ENCODE measurements around the gene PEX26.
"Not testable (repeated sequence)": the region's sequence is repeated elsewhere in the genome, so short reads cannot be mapped to it uniquely, and the experiment has no call there.

The PEX26 gene

DNA sequence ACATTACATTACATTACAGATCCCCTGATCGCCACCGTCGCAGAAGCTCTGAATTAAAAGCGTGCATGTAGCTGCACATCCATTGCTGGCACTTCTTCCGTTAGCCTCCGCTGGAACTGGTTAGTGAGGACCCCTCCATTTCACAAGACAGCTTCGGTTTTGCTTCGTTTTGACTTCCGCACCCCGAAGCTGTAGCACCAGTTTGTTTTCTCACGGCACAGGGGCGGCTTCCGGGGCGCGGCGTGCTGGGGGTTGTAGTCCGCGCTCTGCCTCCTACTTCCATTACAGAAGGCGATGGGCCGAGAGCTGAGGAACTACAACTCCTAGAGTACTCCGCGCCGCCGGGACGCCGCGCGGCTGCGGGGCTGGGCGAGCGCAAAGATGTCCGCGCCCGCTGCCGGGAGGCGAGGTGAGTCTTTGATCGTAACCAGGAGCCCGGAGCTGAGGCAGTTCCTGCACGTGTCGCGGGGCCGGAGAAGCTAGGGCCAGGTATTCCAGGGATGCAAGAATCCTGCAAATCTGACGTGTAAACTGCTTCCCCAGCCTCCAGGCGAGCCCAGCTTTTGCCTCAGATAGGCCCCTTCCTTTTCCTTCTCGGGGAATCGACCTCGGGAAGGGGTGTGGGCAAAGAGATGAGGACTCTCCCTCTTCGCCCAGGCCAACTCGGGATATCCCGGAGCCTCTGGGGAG is at the start of gene PEX26:
Gene PEX26 (plus strand): TSS at position 352 of the 690 bp plus-strand sequence. CDS start 387 bp downstream, outside the sequence.
- in situ Hi-C loops (cut with MboI; ENCODE audit: low sequenced_read_pairs): no loop called here

DNA sequence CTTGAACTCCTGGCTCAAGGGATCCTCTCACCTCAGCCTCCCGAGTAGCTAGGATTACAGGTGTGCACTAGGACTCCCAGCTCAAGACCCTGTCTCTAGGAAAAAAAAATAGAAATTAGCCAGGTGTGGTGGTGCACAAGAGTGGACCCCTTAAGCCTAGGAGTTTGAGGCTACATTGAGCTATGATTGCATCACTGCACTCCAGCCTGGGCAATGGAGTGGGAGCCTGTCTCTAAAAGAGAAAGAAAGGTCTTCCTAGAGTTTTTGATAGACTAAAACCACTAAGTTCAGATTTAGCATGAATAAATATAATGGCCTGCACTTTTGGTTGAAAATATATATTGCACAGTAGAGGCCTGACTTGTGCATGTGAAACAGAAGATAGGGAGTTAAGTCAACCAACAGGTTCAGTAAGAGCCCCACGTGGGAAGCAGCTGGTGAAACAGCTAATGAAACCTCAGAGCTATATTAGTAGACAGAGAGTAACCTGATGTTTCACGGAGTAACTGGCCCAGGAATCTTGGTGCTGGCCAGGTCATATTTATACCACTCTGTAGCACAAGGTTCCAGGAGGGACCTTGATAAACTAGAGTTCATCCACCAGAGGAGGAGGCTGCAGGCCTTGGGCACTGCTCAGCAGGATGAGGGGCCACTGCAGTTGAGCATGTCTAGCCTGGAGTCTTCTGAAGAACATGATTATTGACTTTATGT is 48.8 kb upstream of the PEX26 start:
- in situ Hi-C loops (cut with MboI; ENCODE audit: low sequenced_read_pairs): no loop called here

DNA sequence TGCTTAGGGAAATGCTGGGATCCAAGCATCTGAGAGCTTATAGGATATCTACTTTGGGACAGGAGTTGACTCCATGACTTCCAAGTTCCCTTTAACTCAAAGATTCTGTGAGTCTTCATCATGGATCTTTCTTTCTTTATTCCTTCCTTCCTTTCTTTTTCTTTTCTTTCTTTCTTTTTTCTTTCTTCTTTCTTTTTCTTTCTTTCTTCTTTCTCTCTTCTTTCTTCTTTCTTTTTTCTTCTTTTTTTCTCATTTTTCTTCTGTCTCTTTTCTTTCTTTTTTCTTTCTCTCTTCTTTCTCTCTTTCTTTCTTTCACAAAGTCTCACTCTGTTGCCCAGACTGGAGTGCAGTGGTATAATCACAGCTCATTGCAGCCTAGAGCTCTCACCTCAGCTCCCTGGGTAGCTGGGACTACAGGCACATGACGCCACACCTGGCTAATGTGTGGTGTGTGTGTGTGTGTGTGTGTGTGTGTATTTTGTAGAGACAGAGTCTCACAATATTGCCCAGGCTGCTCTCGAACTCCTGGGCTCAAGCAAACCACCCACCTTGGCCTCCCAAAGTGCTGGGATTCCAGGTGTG is 48.0 kb upstream of the PEX26 start:
- in situ Hi-C loops (cut with MboI; ENCODE audit: low sequenced_read_pairs): no loop called here

DNA sequence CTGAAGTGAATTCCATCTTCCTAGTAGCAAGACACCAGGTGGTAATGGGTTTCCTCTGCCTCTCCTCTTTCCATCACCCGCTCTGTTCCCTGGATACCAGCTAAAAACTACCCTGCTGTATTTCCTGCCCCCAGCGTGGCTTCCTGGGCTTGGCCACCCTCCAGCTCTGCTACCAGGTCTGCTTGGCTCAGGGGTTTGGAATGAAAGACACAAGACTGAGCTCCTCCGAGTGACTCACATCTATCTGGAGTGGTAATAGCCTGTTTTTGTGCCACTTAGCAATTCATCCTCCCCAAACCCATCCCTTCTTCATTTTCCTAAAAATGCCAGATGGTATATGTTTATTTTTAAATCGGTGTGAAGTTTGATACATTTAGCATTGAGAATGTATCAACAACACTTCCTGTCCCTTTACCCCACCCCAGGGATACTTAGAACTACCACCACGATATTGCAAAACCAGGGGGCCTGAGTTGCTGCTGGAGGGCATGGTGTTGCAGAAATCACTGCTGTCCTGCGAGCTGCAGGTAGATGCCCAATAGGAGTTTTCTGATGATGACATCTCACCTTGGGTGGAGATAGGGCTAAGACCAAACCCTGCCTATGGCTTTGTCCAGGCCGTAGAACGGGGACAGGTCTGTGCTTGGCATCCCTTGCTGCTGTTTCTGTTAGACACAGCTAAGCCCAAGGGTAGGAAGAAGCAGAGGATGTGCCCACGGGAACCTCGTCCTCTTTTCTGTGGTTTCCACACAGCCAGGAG is 45.9 kb upstream of the PEX26 start:
- in situ Hi-C loops (cut with MboI; ENCODE audit: low sequenced_read_pairs): no loop called here

DNA sequence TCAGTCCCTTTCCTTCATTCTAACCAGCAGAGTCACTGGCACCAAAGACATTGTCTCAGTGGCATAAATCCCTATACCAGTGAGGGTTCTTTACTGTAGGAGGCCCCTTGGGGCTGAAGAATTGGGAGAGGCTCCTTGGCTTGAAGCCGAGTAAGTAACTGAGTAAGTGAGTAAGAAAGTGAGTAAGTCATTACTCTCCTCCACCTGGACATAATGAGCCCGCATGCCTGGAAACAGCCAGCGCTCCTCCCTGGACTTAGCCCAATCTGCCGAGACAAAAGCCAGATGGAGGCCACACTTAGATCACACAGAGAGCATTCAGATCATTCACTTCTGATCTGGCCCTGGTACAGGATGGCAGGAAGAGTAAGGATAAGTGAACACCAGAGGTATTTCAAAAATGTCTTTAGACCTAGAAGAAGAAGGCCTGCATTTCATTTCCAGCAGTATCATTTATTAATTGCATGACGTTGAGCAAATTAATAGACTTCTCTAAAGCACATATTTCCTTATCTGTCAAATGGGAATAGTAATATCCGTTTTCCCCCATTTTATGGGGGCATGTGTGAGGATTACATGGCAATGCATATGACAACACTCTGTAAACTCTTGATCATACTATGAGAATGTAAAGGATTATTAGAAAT is 45.2 kb upstream of the PEX26 start:
- in situ Hi-C loops (cut with MboI; ENCODE audit: low sequenced_read_pairs): no loop called here

DNA sequence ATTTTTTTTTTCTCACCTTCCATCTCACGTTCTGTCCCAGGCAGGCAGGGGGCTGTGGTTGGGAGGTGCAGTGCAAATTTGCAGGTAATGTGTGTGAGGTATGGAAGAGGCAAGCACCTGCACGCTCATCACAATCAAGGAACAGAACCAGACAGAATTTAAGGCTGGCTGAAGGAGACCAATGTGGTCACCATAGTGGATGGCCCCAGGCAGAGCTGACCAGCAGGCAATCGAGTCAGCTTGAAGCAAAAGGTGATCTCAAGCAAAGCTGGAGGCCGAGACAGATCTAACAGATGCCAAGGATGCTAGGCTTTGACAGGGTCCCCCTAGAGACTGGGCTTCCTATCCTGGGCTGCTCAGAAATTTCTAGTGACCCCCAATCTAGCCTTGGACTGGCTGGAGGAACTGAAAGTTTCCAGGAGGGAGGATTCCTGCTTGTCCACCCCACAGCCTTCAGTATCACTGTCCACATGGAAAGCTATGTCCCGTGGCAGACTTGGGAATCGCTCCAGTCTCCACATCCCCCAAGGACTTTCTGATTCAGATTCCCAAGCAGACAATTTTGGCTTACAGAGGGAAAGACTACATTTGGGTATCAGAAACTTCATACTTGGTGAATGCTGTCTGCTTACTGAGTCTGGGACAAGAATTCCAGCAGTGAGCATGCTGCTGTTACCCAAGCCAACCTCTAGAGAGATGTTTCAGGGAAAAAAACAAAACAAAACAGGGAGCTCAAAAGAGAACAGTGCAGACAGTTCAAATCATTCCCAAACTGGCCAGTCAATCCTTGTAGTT is 44.4 kb upstream of the PEX26 start:
- in situ Hi-C loops (cut with MboI; ENCODE audit: low sequenced_read_pairs): no loop called here

DNA sequence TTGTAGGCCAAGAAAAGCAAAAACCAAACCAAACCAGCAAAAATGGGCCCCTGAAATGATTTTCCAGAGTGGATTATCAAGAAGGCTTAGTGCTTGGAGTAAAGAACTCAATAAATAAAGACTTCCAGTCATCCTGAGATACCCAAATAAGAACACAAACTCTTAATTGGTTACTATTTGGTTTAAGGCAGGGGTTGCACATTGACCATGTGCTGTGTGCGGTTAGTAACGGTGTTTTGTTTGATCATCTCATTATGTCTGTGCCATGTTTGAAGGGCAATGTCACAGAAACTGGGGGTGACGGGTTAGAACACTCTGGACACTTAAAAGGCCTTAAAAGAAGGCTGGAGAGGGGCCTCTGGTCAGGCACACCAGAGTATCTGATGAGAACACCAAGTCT is 43.7 kb upstream of the PEX26 start:
- in situ Hi-C loops (cut with MboI; ENCODE audit: low sequenced_read_pairs): no loop called here

DNA sequence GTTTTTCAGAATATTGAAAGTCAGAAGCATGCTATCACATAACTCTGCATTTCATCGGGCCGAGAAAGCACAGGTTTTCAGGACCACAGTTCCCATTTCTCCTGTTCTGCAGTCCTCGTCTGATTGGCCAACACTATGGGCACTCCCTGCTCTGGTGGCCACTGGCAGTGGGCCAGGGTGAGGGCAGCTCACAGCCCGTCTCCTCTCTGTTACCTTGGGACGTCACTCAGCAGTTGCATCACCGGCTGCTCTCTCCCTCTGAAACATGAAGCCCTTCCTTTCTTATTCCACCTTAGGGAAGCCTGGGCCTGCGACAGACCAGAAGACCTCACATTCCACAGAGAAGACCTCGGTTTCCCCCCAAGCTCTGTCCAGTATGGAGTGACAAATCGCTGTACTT is 42.0 kb upstream of the PEX26 start:
- in situ Hi-C loops (cut with MboI; ENCODE audit: low sequenced_read_pairs): no loop called here

DNA sequence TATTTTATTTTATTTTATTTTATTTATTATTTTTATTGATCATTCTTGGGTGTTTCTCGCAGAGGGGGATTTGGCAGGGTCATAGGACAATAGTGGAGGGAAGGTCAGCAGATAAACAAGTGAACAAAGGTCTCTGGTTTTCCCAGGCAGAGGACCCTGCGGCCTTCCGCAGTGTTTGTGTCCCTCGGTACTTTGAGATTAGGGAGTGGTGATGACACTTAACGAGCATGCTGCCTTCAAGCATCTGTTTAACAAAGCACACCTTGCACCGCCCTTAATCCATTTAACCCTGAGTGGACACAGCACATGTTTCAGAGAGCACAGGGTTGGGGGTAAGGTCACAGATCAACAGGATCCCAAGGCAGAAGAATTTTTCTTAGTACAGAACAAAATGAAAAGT is 36.9 kb upstream of the PEX26 start:
- in situ Hi-C loops (cut with MboI; ENCODE audit: low sequenced_read_pairs): not testable (repeated sequence)

DNA sequence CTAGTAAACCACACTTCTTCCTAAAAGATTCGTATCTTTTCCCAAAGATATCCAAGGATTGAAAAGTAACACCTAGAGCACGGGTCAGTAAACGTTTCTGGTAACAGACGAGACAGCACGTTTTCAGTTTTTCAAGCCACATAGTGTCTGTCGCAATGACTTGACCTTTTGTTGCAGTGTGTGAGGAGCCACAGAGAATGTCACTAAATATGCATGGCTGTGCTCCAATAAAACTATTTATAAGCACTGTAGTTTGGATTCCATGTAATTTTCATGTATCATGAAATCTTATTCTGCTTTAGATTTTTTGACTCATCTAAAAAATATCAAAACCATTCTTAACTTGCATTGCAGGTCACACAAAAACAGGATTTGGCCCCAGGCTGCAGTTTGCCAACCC is 35.1 kb upstream of the PEX26 start:
- in situ Hi-C loops (cut with MboI; ENCODE audit: low sequenced_read_pairs): no loop called here

DNA sequence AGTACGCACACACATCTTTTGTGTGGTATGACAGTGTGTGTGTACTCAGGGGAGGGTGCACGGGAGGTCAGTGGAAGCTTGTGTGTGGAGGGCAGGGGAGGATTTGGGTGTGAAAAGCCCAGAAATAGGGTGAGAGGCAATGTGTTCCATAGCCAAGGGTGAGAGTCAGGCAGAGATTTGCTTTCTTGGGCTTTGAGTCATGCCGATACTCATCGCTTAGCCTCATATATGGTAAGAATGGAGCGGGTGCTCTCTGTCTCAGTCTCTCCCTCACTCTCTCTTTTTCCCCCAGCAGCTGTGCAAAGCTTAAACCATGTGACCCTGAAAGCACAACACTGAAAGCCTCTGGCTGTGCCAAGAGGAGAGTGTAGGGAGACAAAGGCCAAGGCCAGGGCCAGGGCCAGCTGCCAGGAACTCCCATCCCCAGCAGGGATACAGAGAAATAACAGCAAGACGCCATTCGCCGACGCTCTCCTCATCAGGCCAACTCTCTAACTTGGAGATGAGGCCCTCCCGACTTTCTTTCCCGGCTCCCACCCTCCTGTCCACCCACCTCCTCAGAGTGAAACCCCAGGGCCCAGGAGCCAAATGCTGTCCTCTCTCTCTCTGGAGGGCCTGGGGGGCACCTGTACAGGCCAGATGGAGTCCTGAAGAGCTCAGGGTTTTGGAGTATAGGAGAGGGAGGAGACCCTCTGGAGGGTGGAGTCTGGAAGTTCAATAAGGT is 33.1 kb upstream of the PEX26 start:
- in situ Hi-C loops (cut with MboI; ENCODE audit: low sequenced_read_pairs): no loop called here

DNA sequence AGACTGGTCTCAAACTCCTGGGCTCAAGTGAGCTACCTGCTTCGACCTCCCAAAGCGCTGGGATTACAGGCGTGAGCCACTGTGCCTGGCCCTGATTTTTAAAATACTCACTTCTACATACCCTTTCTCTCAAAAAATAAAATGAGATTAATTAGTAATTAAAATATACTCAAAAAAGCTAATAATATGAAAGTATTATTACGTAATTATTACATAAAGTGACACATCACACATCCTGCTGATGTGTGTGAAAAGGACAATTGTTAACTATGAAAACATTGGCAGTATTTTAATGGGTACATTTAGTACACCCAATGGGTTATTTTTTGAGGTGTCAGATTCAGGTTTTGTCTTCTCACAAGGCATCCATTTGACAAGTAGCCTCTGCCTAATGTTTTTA is 32.0 kb upstream of the PEX26 start:
- in situ Hi-C loops (cut with MboI; ENCODE audit: low sequenced_read_pairs): no loop called here

DNA sequence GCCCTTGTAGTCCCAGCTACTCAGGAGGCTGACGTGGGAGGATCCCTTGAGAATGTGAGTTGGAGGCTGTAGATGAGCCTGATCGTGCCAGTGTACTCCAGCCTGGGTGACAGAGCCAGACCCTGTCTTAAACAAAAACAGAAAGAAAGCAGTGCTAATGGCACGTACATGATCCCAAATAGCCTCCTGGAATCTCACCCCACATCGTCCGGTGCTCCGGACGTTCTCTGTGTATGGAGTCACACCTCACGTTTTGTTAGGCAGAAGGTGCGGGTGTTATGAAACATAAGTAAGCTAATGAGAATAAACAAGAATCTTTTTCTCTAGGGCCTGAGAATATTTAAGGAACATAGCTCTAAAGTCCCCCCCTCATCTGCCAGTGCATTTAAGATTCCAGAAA is 29.7 kb upstream of the PEX26 start:
- in situ Hi-C loops (cut with MboI; ENCODE audit: low sequenced_read_pairs): no loop called here

DNA sequence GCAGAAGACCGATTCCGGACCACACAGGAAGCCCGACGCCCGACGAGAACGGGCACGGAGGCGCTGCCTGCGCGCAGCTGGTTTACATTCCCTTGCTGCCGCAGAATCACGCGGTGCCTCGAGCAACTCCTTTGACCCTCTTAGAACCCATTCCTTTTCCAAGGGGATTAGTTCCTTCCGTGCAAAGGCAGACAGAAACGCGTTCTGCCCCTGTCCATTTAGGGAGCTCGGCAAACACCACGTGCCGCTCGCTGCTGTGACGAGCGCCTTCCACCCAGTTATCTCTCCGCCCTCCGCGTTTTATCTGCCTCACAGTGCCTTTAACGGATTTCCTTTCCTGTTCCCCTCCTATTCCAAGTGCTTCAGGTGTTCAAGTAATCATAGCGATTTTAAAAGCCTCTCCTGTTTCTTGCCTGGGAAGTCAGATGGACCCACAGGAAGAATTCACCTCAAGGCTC is 29.3 kb upstream of the PEX26 start:
- in situ Hi-C loops (cut with MboI; ENCODE audit: low sequenced_read_pairs): no loop called here

DNA sequence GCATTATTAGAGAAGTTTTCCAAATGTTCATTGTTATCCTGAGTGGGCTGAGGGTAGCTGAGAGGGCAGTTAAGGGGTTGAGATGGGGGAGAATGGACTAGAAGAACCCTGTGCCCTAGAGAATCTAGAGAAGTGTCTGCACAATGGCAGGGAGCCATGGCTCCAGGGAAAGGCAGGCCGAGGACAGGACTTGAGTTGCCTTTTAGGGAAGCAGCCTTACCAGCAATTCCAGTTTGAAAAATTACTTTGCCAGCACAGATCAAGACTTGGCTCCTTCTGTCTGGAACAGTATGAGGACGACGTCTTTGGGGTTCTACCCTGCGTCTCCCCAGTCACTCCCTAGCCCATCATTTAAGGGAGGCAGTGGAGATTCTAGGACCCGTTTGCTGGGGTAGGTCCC is 27.7 kb upstream of the PEX26 start:
- in situ Hi-C loops (cut with MboI; ENCODE audit: low sequenced_read_pairs): no loop called here

DNA sequence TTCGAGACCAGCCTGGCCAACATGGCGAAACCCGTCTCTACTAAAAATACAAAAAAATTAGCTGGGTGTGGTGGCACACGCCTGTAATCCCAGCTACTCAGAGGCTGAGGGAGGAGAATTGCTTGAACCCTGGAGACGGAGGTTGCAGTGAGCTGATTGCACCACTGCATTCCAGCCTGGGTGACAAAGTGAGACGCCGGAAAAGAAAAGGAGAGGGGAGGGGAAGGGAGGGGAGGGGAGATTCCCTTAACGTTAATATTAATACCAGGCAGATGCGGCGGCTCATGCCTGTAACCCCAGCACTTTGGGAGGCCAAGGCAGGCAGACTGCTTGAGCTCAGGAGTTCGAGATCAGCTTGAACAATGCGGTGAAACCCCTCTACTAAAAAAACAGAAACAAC is 26.7 kb upstream of the PEX26 start:
- in situ Hi-C loops (cut with MboI; ENCODE audit: low sequenced_read_pairs): not testable (repeated sequence)

DNA sequence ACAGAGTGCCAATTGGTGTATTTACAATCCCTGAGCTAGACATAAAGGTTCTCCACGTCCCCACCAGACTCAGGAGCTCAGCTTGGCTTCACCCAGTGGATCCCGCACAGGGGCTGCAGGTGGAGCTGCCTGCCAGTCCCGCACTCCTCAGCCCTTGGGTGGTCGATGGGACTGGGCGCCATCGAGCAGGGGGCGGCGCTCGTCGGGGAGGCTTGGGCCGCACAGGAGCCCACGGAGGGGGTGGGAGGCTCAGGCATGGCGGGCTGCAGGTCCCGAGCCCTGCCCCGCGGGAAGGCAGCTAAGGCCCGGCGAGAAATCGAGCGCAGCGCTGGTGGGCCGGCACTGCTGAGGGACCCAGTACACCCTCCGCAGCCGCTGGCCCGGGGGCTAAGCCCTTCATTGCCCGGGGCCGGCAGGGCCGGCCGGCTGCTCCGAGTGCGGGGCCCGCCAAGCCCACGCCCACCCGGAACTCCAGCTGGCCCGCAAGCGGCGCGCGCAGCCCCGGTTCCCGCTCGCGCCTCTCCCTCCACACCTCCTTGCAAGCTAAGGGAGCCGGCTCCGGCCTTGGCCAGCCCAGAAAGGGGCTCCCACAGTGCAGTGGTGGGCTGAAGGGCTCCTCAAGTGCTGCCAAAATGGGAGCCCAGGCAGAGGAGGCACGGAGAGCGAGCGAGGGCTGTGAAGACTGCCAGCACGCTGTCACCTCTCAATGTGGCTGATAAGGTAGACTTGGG is 24.4 kb upstream of the PEX26 start:
- in situ Hi-C loops (cut with MboI; ENCODE audit: low sequenced_read_pairs): not testable (repeated sequence)

DNA sequence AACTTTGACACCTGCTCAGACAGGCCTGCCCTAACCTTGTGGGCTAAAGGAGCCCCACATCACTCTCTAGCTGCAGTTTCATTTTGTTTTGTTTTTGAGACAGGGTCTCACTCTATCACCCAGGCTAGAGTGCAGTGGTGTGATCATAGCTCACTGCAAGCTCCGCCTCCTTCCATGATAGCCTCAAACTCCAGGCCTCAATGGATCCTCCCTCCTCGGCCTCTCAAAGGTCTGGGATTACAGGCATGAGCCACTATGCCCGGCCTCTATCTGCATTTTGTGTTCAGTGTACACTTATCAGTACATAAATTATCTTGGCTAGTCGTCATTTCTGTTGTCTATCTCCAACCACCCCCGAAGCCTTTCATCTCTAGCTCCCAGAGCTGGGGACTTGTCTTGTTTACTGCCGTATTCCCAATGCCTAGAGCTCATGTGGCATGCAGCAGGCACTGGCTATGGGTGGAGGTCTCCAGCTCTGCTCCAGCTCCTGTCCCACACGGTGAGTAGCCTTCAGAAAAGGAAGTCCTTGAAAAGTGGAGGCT is 22.1 kb upstream of the PEX26 start:
- in situ Hi-C loops (cut with MboI; ENCODE audit: low sequenced_read_pairs): no loop called here
